VCaP (cell line): ENCODE data around the gene TERT.
A peak's percentile ranks its signal among the peaks of the same experiment; 100 is the strongest.

ENCODE experiments used
- H3K27ac ChIP-seq: fragments of 450-650 bp; 2 replicates; pipeline ENCODE4 v1.5.1; 2017
- CTCF ChIP-seq: fragments of 450-650 bp; conservative IDR thresholded peaks from 2 replicates; pipeline ENCODE4 v1.5.1; 2017; ENCODE audit warnings: mild to moderate bottlenecking, moderate library complexity

The TERT gene

DNA sequence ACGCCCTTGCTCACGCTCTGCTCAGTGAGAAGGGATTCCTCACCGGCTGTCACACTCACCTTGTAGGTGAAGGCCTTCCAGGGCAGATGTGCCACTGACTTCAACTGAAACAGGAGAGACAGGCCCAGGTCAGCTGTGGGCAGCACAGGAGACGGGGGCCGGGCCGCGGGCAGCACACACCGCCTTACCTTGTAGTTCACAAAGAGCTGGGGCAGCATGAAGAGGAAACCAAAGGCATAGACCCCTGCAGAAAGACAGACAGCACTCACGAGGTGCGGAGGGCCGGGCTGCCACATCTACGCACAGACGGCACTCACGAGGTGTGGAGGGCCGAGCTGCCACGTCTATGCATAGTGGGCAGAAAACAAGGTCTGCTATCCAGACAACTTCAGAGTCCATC is 26.7 kb upstream of the TERT start:
- no peak for TF ChIP-seq CTCF
- H3K27ac ChIP-seq, result no peak overlapping the region

- no peak for TF ChIP-seq CTCF
- H3K27ac ChIP-seq, result no peak overlapping the region
Observed at GRCh38 chr5:1320436-1321344, 25.8 kb upstream of the TERT start.

- H3K27ac ChIP-seq, result no peak overlapping the region
- TF ChIP-seq CTCF, result no peak
Observed at GRCh38 chr5:1319436-1320256, 24.8 kb upstream of the TERT start.

DNA sequence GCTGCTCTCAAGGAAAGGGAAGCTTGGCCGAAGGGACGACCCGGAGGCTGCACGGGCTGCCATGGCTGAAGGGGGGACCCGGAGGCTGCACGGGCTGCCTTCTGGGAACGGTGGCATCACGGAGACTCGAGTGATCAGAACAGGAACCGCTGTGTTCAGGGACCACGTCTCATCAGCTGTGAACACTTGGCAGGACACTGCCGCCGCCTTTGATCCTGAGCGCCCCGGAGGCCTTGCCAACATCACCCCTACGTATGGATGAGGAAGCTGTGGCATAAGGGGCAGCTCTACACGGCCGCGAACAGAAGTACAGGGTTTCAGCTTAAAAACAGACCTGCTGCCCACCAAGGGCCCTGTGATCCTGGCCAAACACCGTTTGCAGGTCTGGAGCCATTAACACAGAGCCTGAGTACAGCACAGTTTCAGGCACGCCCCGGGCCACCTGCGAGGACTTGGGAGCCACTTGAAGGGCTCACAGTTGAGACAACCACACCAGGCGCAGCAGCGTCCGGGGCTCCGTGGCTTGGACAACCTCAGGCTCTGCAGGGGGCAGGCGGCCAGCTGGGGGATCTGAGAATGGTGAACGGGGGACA is 23.9 kb upstream of the TERT start:
- TF ChIP-seq CTCF, result no peak
- peak overlapping the region; percentile 100; the same call in 1 of the 2 replicates for H3K27ac ChIP-seq

GRCh38 chr5:1317921-1318565 is 23.2 kb upstream of the TERT start:
- H3K27ac ChIP-seq, result peak overlapping the region; percentile 100
- TF ChIP-seq CTCF, result no peak

DNA sequence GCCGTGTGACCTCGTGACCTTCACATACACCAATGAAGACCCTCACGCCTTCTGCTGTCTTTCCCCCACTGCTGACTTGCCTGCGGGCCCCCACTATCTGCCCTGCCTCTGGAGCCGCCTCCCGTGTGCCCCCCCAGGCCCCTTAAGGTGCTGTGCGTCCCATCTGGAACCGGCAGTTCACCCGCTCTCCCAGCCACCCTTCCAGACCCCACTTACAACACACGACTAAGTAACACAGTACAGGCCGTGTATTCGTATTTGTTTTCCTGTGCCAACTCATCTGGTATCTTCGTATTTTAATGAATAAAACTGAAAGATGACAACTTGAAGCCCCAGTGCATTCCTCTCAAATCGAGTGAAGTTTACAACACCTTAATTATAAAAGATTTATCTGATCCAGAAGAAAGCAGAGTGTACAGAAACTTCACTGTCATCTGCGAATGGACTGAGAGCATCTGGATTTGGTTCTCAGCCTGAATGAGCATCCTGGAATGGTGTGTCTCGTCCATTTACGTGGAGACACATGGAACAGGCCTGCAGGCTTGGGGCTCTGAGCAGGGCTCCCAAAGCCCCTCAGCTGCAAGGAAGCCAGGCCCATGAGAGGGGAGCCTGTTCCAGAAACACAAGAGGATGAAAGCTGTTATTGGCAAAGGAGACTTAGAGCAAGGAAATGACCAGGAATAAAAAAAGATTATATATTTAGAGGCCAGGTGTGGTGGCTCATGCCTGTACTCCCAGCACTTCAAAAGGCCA is 21.9 kb upstream of the TERT start:
- TF ChIP-seq CTCF, result no peak
- H3K27ac ChIP-seq, result peak overlapping the region; percentile 100
